ENCODE measurements around the gene DLK1. TPM values are rescaled to one million over a fixed set of nuclear protein-coding genes. Genes with fewer than 3 reads are reported as not detected.

Gene DLK1
- total RNA-seq, 1 donor from 2014 or later: 1.3 TPM

DNA sequence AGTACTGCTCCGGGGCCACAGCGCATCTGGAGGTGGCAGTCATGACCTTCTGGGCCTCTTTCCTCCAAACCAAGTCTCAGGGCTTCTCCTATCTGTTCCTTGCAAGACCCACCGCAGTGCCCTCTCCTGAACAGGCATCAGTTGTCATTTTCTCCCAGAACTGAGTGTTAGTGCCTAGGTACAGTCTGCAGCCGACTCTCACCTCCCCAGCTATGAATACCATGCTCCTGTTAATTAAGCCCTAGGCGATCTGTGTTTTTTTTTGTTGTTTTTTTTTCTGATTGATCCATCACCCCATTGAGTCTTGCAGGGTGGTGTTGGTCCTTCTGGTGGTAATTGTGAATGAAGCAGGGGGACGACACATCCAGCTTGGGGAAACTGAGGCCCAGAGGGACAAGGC, 47.5 kb upstream of the DLK1 start:
- Mint-ChIP-seq H3K9me3 (ENCODE audit: unreplicated experiment) (no peaks in the 10 kb centered on the region), H3K27ac (ENCODE audit: unreplicated experiment) (peak overlapping the region; percentile 36), H3K36me3 (ENCODE audit: low read depth, unreplicated experiment) (no peaks in the 10 kb centered on the region), H3K27me3 (ENCODE audit: unreplicated experiment) (peaks cover 5% of the 10 kb centered on the region), H3K4me3 (ENCODE audit: unreplicated experiment) (no peak overlapping the region), H3K4me1 (ENCODE audit: unreplicated experiment) (peaks cover 16% of the 10 kb centered on the region)
- no peak for DNase-seq (ENCODE audit: low spot score)
- TF ChIP-seq, protein P1, sequence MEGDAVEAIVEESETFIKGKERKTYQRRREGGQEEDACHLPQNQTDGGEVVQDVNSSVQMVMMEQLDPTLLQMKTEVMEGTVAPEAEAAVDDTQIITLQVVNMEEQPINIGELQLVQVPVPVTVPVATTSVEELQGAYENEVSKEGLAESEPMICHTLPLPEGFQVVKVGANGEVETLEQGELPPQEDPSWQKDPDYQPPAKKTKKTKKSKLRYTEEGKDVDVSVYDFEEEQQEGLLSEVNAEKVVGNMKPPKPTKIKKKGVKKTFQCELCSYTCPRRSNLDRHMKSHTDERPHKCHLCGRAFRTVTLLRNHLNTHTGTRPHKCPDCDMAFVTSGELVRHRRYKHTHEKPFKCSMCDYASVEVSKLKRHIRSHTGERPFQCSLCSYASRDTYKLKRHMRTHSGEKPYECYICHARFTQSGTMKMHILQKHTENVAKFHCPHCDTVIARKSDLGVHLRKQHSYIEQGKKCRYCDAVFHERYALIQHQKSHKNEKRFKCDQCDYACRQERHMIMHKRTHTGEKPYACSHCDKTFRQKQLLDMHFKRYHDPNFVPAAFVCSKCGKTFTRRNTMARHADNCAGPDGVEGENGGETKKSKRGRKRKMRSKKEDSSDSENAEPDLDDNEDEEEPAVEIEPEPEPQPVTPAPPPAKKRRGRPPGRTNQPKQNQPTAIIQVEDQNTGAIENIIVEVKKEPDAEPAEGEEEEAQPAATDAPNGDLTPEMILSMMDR (IDR thresholded peaks at IDR 0.05; ENCODE audit: unreplicated experiment): no peak

DNA sequence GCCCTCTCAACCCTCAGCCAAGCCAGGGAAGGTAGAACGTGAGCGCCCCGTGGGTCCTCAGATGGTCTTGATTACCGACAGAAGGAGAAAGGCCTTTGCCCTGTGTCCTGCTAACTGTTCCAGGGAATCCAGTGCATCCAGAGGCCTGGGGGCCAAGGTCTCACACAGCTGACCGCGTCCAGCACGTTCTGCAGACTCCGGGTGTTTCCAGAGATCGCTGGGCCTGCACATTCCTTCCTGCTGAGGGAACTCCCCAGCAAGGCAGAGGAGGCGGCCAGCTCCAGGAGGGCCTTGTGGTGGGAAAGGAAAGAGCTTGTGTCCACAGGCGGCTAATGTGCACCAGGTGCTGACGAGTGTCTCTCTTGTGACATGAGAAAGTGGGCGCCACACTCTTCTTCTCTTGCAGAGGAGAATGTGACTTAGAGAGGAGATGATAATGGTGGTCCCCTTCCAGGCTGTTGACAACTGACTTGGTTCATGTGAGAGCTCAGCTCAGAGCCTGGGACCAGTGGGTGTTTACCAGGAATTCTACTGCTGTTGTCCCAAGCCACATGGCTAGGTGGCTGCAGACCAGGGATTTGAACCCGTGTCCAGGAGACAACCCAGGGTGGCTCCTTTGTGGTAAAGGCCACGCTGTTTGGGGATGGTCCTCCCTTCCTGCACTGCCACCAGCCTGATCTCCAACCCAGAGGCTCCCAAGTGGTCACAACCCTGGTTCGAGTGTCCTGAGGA, 46.8 kb upstream of the DLK1 start:
- Mint-ChIP-seq H3K4me1 (ENCODE audit: unreplicated experiment) (peaks cover 17% of the 10 kb centered on the region), H3K4me3 (ENCODE audit: unreplicated experiment) (no peak overlapping the region), H3K27ac (ENCODE audit: unreplicated experiment) (no peak overlapping the region), H3K9me3 (ENCODE audit: unreplicated experiment) (no peaks in the 10 kb centered on the region), H3K27me3 (ENCODE audit: unreplicated experiment) (peaks cover 4% of the 10 kb centered on the region), H3K36me3 (ENCODE audit: low read depth, unreplicated experiment) (no peaks in the 10 kb centered on the region)
- no peak for DNase-seq (ENCODE audit: low spot score)
- TF ChIP-seq, protein P1 (IDR thresholded peaks at IDR 0.05; ENCODE audit: unreplicated experiment): no peak

GRCh38 chr14:100680439-100681051, 46.1 kb upstream of the DLK1 start:
- H3K9me3 Mint-ChIP-seq (ENCODE audit: unreplicated experiment): no peaks in the 10 kb centered on the region
- peaks cover 21% of the 10 kb centered on the region for H3K4me1 Mint-ChIP-seq (ENCODE audit: unreplicated experiment)
- H3K27me3 Mint-ChIP-seq (ENCODE audit: unreplicated experiment): peaks cover 4% of the 10 kb centered on the region
- H3K36me3 Mint-ChIP-seq (ENCODE audit: low read depth, unreplicated experiment): no peaks in the 10 kb centered on the region
- DNase-seq (ENCODE audit: low spot score): no peak
- H3K4me3 Mint-ChIP-seq (ENCODE audit: unreplicated experiment): no peak overlapping the region
- no peak overlapping the region for H3K27ac Mint-ChIP-seq (ENCODE audit: unreplicated experiment)
- TF ChIP-seq, protein P1 (IDR thresholded peaks at IDR 0.05; ENCODE audit: unreplicated experiment): no peak

DNA sequence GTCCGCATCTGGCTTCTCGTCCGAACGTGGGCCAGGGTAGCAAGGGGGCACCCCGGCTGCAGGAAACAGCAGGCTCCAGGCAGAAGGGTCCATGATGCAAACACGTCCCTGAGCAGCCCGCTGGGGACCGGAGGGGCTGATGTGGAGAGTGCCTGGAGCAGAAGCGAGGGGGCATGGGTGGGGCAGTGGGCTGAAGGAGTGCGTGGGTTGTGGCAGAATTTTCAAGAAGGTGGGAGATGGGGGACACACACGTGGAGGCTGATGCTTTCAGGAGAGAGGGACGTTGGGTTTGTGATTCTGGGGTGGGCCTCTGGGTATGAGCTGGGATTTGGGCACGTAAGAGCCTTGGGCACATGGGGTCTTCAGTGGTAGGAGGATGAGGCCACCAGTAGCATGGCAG, 45.6 kb upstream of the DLK1 start:
- TF ChIP-seq, protein P1 (IDR thresholded peaks at IDR 0.05; ENCODE audit: unreplicated experiment): no peak
- peaks cover 21% of the 10 kb centered on the region for H3K4me1 Mint-ChIP-seq (ENCODE audit: unreplicated experiment)
- H3K4me3 Mint-ChIP-seq (ENCODE audit: unreplicated experiment): no peak overlapping the region
- H3K27ac Mint-ChIP-seq (ENCODE audit: unreplicated experiment): no peak overlapping the region
- no peaks in the 10 kb centered on the region for H3K36me3 Mint-ChIP-seq (ENCODE audit: low read depth, unreplicated experiment)
- peaks cover 4% of the 10 kb centered on the region for H3K27me3 Mint-ChIP-seq (ENCODE audit: unreplicated experiment)
- H3K9me3 Mint-ChIP-seq (ENCODE audit: unreplicated experiment): no peaks in the 10 kb centered on the region
- DNase-seq (ENCODE audit: low spot score): no peak

- TF ChIP-seq, protein P1 (IDR thresholded peaks at IDR 0.05; ENCODE audit: unreplicated experiment): no peak
- Mint-ChIP-seq H3K4me1 (ENCODE audit: unreplicated experiment) (peaks cover 27% of the 10 kb centered on the region), H3K27me3 (ENCODE audit: unreplicated experiment) (peaks cover 6% of the 10 kb centered on the region), H3K36me3 (ENCODE audit: low read depth, unreplicated experiment) (no peaks in the 10 kb centered on the region), H3K4me3 (ENCODE audit: unreplicated experiment) (no peak overlapping the region), H3K9me3 (ENCODE audit: unreplicated experiment) (no peaks in the 10 kb centered on the region), H3K27ac (ENCODE audit: unreplicated experiment) (no peak overlapping the region)
- DNase-seq (ENCODE audit: low spot score): no peak
These were observed 43.9 kb upstream of the DLK1 start for GRCh38 chr14:100682749-100683148.
